Naive thymus-derived CD4-positive, alpha-beta T cell (primary cell): ENCODE measurements around the gene PLVAP. TPM values are rescaled to one million over a fixed set of nuclear protein-coding genes. Genes with fewer than 3 reads are reported as not detected.

Experiments used
- ATAC-seq: fragments of 150-1000 bp; cut with Tn5 transposase; 2 replicates; pipeline ENCODE4 v1.10.0; 2021; ENCODE audit warnings: mild to moderate bottlenecking, moderate library complexity
- CTCF ChIA-PET: fragments of 350-600 bp; sonication (Branson Sonifier 250); formaldehyde crosslinking; loops from one replicate; lab custom pipeline; 2021; ENCODE audit warnings: antibody characterized with exemption; lab: Charles Lee
- POLR2A ChIA-PET: fragments of 350-600 bp; sonication (Branson Sonifier 250); formaldehyde crosslinking; loops from one replicate; lab custom pipeline; 2021; ENCODE audit warnings: antibody characterized with exemption, inconsistent platforms; lab: Charles Lee
- DNase-seq, 9 donors: peaks; one replicate each; pipeline versions ENCODE4 v3.0.0 to v3.0.0-alpha.2; 2020 to 2022; ENCODE audit warnings: mixed read lengths in 1 of 9
- H3K27ac ChIP-seq: one replicate; pipeline ENCODE4 v1.7.0; 2013; ENCODE audit warnings: mild to moderate bottlenecking, low read depth, low read length, moderate library complexity
- H3K27me3 ChIP-seq, 2 donors: one replicate each; pipeline ENCODE4 v1.7.0; 2013; ENCODE audit warnings: low read length in 2 of 2, mild to moderate bottlenecking in 2 of 2, moderate library complexity in 2 of 2; ENCODE audit not compliant: control insufficient read depth in 2 of 2, insufficient read depth in 2 of 2
- H3K36me3 ChIP-seq, 3 experiments: 1 replicate in 2 of 3; 2 replicates in 1 of 3; pipeline ENCODE4 v1.7.0; 2013; ENCODE audit warnings: low read length in 3 of 3, mild to moderate bottlenecking in 3 of 3, moderate library complexity in 1 of 3; ENCODE audit not compliant: insufficient read depth in 3 of 3, control insufficient read depth in 2 of 3
- H3K4me1 ChIP-seq, 2 donors: one replicate each; pipeline ENCODE4 v1.7.0; 2013; ENCODE audit warnings: low read length in 2 of 2, mild to moderate bottlenecking in 2 of 2, moderate library complexity in 1 of 2; ENCODE audit not compliant: control insufficient read depth in 2 of 2, insufficient read depth in 2 of 2
- H3K4me3 ChIP-seq: 2 replicates; pipeline ENCODE4 v1.7.0; 2013; ENCODE audit warnings: mild to moderate bottlenecking, low read length
- H3K9me3 ChIP-seq, 3 experiments: 1 replicate in 2 of 3; 2 replicates in 1 of 3; pipeline ENCODE4 v1.7.0; 2013; ENCODE audit warnings: low read length in 3 of 3; ENCODE audit not compliant: control insufficient read depth in 2 of 3
- H3K27ac Mint-ChIP-seq, 9 donors: one replicate each; pipeline ENCODE4 v1.8.0; 2020 to 2022; ENCODE audit warnings: mixed read lengths in 9 of 9, mild to moderate bottlenecking in 8 of 9, moderate library complexity in 5 of 9, inconsistent platforms in 2 of 9
- H3K27me3 Mint-ChIP-seq, 5 donors: one replicate each; pipeline ENCODE4 v1.8.0; 2021 to 2022; ENCODE audit warnings: mixed read lengths in 5 of 5, mild to moderate bottlenecking in 1 of 5
- H3K36me3 Mint-ChIP-seq, 5 donors: one replicate each; pipeline ENCODE4 v1.8.0; 2020 to 2022; ENCODE audit warnings: mixed read lengths in 5 of 5, mild to moderate bottlenecking in 3 of 5, inconsistent platforms in 1 of 5
- H3K4me1 Mint-ChIP-seq, 7 donors: one replicate each; pipeline ENCODE4 v1.8.0; 2020 to 2022; ENCODE audit warnings: mixed read lengths in 7 of 7, mild to moderate bottlenecking in 3 of 7, inconsistent platforms in 1 of 7
- H3K4me3 Mint-ChIP-seq, 10 donors: one replicate each; pipeline ENCODE4 v1.8.0; 2020 to 2022; ENCODE audit warnings: mild to moderate bottlenecking in 10 of 10, mixed read lengths in 10 of 10, moderate library complexity in 6 of 10, inconsistent platforms in 2 of 10
- H3K9me3 Mint-ChIP-seq, 11 donors: one replicate each; pipeline ENCODE4 v1.8.0; 2020 to 2022; ENCODE audit warnings: mixed read lengths in 11 of 11, mild to moderate bottlenecking in 4 of 11, inconsistent platforms in 1 of 11, moderate library complexity in 1 of 11
- intact Hi-C, 2 donors: fragments of 100-400 bp; cut with micrococcal nuclease; formaldehyde crosslinking; loops; one replicate each; pipeline ENCODE4 v1.15.1; 2023
- polyA plus RNA-seq, 2 donors: library from polyadenylated mRNA; unstranded; fragments of 300-500 nt; fragmentation: Illumina TruSeq; gene quantifications; one replicate each; pipeline ENCODE4 v1.2.3, GENCODE V29; 2021
- total RNA-seq, 6 experiments: library from RNA in 5 of 6; stranded (reverse) in 5 of 6; gene quantifications; 1 replicate in 5 of 6; 2 replicates in 1 of 6; pipeline ENCODE4 v1.2.3 and lab custom pipeline; 2021 to 2026

Gene PLVAP
- total and polyA plus RNA-seq, 7 experiments from 2014 or later, result 0.24 to 0.43 (median 0.42) TPM; not detected in 4

DNA sequence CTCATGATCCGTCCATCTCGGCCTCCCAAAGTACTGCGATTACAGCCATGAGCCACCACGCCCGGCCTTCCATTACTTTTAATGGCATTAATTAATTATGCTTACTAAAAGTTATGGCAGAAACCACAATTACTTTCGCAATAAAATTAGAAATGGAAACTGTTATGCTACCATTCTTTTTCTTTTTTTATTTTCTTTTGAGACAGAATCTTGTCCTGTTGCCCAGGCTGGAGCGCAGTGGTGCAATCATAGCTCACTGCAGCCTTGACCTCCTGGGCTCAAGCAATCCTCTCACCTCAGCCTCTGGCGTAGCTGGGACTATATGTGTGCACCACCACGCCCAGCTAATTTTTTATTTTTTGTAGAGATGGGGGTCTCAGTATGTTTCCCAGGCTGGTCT lies 32.8 kb upstream of the PLVAP start:
- no peak overlapping the region for H3K27ac ChIP-seq
- peak overlapping the region in 1 of 9 donors; percentile 13 for H3K27ac Mint-ChIP-seq
- POLR2A ChIA-PET, result no interaction called here
- no peak overlapping the region for H3K4me3 ChIP-seq
- peaks cover 0 to 4% of the 10 kb centered on the region in 2 donors for H3K4me1 ChIP-seq
- H3K27me3 Mint-ChIP-seq, result no peaks in the 10 kb centered on the region
- DNase-seq (no peak), ATAC-seq (no peak)
- no peaks in the 10 kb centered on the region for H3K27me3 ChIP-seq
- H3K4me3 Mint-ChIP-seq, result peak overlapping the region in 2 of 10 donors; percentile 1 to 35
- peaks cover 26 to 43% (median 28%) of the 10 kb centered on the region in 7 donors for H3K4me1 Mint-ChIP-seq
- H3K36me3 Mint-ChIP-seq, result peaks cover 0 to 19% (median 6%) of the 10 kb centered on the region in 5 donors
- peaks cover 0 to 31% (median 0%) of the 10 kb centered on the region in 3 experiments for H3K36me3 ChIP-seq
- H3K9me3 ChIP-seq, result no peaks in the 10 kb centered on the region
- intact Hi-C loops, result loop anchor here (5.0 kb wide), 3 partner anchors 73 to 103 kb away; partner anchors contain the start of genes DDA1 (in 1 of the 2), GTPBP3 (in 1 of the 2), MRPL34 (in 1 of the 2) and PGLS (in 1 of the 2)
- no peaks in the 10 kb centered on the region for H3K9me3 Mint-ChIP-seq
- CTCF ChIA-PET, result interaction anchor here (0.6 to 0.8 kb wide), 2 partner anchors 11 to 143 kb away, joined by 3 to 4 read pairs; partner anchors contain the start of gene BABAM1

DNA sequence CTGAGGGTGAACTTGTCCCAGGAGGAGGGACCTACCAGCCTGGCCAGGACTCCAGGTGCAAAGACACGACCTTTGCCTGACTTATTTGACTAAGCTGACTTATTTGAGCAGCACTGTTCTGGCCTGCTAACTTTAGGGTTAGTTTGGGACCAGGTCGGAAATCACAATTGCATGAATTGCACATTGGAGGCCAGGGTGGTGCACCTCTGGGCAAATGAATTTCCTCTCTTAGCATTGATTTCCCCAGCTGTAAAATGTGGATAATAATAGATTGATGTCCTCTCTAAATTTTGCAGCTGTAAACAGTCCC lies 29.7 kb upstream of the PLVAP start:
- intact Hi-C loops, result loop anchor here (5.0 kb wide), 3 partner anchors 70 to 105 kb away; partner anchors contain the start of genes DDA1 (in 1 of the 2), GTPBP3 (in 1 of the 2), MRPL34 (in 1 of the 2) and PGLS (in 1 of the 2)

DNA sequence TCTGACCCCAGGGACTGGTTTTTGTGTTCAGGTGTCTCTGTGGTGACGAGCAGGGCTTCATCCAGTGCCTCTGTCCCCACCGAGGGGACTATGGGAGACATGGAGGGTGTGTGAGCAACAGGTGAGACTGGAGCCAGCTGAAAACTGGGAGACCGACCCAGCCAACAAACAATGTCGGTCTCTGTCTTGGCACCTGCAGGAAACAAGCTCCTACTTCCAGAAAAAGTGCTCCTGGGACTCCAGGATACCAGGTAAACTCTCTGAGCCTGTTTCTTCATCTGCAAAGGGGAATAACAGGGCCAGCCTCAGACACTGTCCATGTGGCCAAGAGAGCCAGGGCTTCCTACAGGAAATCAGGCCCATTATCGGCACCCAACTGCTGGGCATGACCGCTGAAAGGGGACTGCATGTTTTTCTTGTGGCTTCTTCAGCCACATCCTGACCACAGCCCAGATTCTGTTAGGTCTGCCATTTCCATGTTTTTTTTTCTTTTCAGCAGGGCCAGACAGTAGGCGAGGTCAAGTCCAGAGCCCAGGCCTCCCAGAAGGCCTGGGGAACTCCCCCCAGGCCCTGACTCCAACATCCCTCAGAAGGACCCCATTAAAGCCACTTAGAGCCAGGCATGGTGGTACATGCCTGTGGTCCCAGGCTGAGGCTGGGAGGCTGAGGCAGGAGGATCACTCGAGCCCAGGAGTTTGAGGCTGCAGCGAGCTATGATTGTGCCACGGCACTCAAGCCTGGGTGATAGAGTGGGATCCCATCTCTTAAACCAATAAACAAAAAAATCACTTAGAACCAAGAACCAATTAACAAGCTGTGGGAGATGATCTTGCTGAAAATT lies 29.1 kb upstream of the PLVAP start:
- Histone ChIP-seq H3K36me3 (peaks cover 0 to 15% (median 0%) of the 10 kb centered on the region in 3 experiments), H3K4me1 (peaks cover 0 to 12% of the 10 kb centered on the region in 2 donors), H3K9me3 (no peaks in the 10 kb centered on the region), H3K27me3 (no peaks in the 10 kb centered on the region), H3K27ac (peak overlapping the region; percentile 83), H3K4me3 (peak overlapping the region; percentile 81)
- no peaks in the 10 kb centered on the region for H3K9me3 Mint-ChIP-seq
- H3K27ac Mint-ChIP-seq, result peak overlapping the region; percentile 81 to 98 (median 88)
- peaks cover 20 to 47% (median 35%) of the 10 kb centered on the region in 7 donors for H3K4me1 Mint-ChIP-seq
- DNase-seq (no peak), ATAC-seq (peak; percentile 14)
- intact Hi-C loops, result loop anchor here (5.0 kb wide), 3 partner anchors 69 to 106 kb away; partner anchors contain the start of genes DDA1 (in 1 of the 2), GTPBP3 (in 1 of the 2), MRPL34 (in 1 of the 2) and PGLS (in 1 of the 2)
- POLR2A ChIA-PET, result interaction anchor here (0.5 to 4.7 kb wide), 4 partner anchors 13 to 1514 kb away, joined by 3 to 33 read pairs (median 4); partner anchors contain the start of gene MVB12A
- CTCF ChIA-PET, result interaction anchor here (0.6 to 1.9 kb wide), 7 partner anchors 11 to 592 kb away, joined by 3 to 7 read pairs (median 3); partner anchors contain the start of gene MVB12A
- peaks cover 0 to 2% (median 0%) of the 10 kb centered on the region in 5 donors for H3K27me3 Mint-ChIP-seq
- peaks cover 0 to 23% (median 0%) of the 10 kb centered on the region in 5 donors for H3K36me3 Mint-ChIP-seq
- peak overlapping the region; percentile 80 to 98 (median 95) for H3K4me3 Mint-ChIP-seq

More for the DNA sequence above, 29.7 kb upstream of the PLVAP start:
- no peak for DNase-seq
- Mint-ChIP-seq H3K4me1 (peaks cover 20 to 47% (median 35%) of the 10 kb centered on the region in 7 donors), H3K27ac (peak overlapping the region; percentile 81 to 96 (median 88)), H3K9me3 (no peaks in the 10 kb centered on the region), H3K27me3 (no peaks in the 10 kb centered on the region), H3K36me3 (peaks cover 0 to 20% (median 0%) of the 10 kb centered on the region in 5 donors), H3K4me3 (peak overlapping the region; percentile 80 to 98 (median 95))
- CTCF ChIA-PET, result interaction anchor here (0.6 to 1.9 kb wide), 6 partner anchors 11 to 591 kb away, joined by 3 to 7 read pairs (median 4); partner anchors contain the start of gene MVB12A
- no peaks in the 10 kb centered on the region for H3K27me3 ChIP-seq
- ATAC-seq, result no peak
- peak overlapping the region; percentile 83 for H3K27ac ChIP-seq
- peak overlapping the region; percentile 81 for H3K4me3 ChIP-seq
- H3K4me1 ChIP-seq, result peaks cover 0 to 12% of the 10 kb centered on the region in 2 donors
- peaks cover 0 to 14% (median 0%) of the 10 kb centered on the region in 3 experiments for H3K36me3 ChIP-seq
- POLR2A ChIA-PET, result interaction anchor here (1.1 to 4.7 kb wide), 3 partner anchors 12 to 116 kb away, joined by 3 to 33 read pairs (median 4); partner anchors contain the start of gene MVB12A
- no peaks in the 10 kb centered on the region for H3K9me3 ChIP-seq

DNA sequence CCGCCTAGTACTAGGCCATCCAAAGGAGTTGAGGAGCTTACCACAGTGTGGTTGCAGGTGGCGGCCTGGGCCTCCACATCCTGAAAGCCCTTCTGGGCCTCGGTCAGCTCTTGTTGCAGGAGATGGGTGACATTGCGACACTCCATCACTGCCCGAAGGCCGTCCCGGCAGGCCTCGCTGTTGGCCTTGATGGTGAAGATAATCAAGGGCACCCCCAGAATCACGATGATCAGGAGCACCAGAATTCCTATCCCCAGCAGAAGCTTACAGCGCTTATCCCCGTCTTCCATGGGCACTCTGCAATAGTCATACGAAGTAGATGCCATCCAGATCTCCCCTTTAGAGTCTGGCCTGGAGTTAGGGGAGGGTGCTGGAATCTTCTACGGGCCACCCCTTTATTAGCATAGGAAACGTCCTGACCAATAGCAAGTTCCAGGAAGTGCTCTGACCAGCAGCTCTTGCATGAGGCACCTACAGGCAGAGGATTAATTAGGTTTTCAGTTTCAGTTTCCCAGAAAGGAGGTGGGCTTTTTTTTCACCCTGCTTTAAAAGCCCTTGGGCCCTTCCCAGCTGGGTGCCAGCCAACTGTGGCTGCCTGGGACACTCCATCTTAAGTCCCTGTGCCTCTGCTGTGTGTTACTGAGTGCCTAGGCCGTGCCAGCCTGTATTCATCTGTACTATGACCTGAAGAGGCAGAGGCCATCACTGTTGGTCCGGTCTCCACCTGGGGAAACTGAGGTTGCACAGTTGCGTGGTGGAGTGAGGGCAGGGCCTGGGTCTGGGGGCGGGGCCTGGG lies 28.3 kb upstream of the PLVAP start, which contains the start of gene BST2:
TSS of gene BST2 (minus strand) at position 381 of the 796 bp plus-strand sequence. CDS start at position 326, 55 bp downstream.
- ChIA-PET POLR2A (interaction anchor here (0.5 to 4.7 kb wide), 7 partner anchors 10 to 1513 kb away, joined by 3 to 33 read pairs (median 3); partner anchors contain the start of gene MVB12A), CTCF (interaction anchor here (0.6 to 1.9 kb wide), 3 partner anchors 14 to 442 kb away, joined by 3 to 7 read pairs (median 3); partner anchors contain the start of genes JAK3 and MVB12A)
- peak in 6 of 9 donors; percentile 20 to 69 (median 50) for DNase-seq
- H3K27me3 ChIP-seq, result no peaks in the 10 kb centered on the region
- intact Hi-C loops, result loop anchor here (1.0 to 5.0 kb wide), 7 partner anchors 10 to 107 kb away; partner anchors contain the start of genes DDA1 (in 1 of the 2), GTPBP3 (in 1 of the 2), MRPL34 (in 1 of the 2) and MVB12A (in 1 of the 2)
- peaks cover 20 to 47% (median 35%) of the 10 kb centered on the region in 7 donors for H3K4me1 Mint-ChIP-seq
- H3K9me3 Mint-ChIP-seq, result no peaks in the 10 kb centered on the region
- peak within 1 kb of the TSS; percentile 81 for H3K4me3 ChIP-seq
- H3K36me3 ChIP-seq, result peaks cover 0 to 15% (median 0%) of the 10 kb centered on the region in 3 experiments
- H3K4me3 Mint-ChIP-seq, result peak within 1 kb of the TSS; percentile 80 to 98 (median 95)
- peaks cover 0 to 2% (median 0%) of the 10 kb centered on the region in 5 donors for H3K27me3 Mint-ChIP-seq
- H3K9me3 ChIP-seq, result no peaks in the 10 kb centered on the region
- H3K27ac Mint-ChIP-seq, result peak within 1 kb of the TSS; percentile 81 to 98 (median 88)
- peak within 1 kb of the TSS; percentile 83 for H3K27ac ChIP-seq
- peak; percentile 90 for ATAC-seq
- H3K36me3 Mint-ChIP-seq, result peaks cover 0 to 26% (median 0%) of the 10 kb centered on the region in 5 donors
- H3K4me1 ChIP-seq, result peaks cover 0 to 12% of the 10 kb centered on the region in 2 donors

DNA sequence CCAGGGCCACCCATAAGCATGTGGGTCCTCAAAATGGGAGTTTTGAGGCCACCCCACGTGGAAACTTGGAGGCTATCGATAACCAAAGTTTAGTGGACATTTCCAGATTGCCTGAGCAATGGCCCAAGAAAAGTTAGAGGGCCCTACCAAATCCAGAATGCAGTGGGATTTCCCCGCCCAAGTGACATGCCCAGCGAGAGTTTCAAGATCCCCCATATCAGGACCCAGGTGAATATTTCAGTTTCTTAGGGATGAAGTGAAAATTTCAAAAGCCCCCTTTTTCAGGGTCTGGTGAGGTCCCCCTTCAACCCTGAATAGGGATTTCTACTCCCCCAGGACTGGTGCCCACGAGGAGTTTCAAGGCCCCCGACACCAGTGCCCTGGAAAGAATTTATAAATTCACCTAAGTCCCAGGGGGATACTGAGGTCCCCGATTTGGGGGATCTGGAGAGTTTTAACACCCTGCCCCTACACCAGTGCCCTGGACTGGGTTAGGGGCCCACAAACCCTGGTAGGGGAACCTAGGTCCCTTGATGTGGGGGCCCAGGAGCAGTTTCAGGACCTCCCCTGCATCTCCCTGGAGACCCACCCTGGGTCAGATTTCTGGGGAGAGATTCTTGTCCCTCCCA lies 27.6 kb upstream of the PLVAP start:
- Histone ChIP-seq H3K4me3 (peak overlapping the region; percentile 81), H3K27me3 (no peaks in the 10 kb centered on the region), H3K9me3 (no peaks in the 10 kb centered on the region), H3K36me3 (peaks cover 0 to 15% (median 0%) of the 10 kb centered on the region in 3 experiments), H3K27ac (peak overlapping the region; percentile 83), H3K4me1 (peaks cover 0 to 12% of the 10 kb centered on the region in 2 donors)
- POLR2A ChIA-PET, result interaction anchor here (0.7 to 4.7 kb wide), 7 partner anchors 10 to 328 kb away, joined by 3 to 33 read pairs (median 4); partner anchors contain the start of gene MVB12A
- DNase-seq, result no peak
- H3K27me3 Mint-ChIP-seq, result peaks cover 0 to 2% (median 0%) of the 10 kb centered on the region in 5 donors
- peaks cover 20 to 47% (median 35%) of the 10 kb centered on the region in 7 donors for H3K4me1 Mint-ChIP-seq
- peak overlapping the region; percentile 80 to 98 (median 95) for H3K4me3 Mint-ChIP-seq
- intact Hi-C loops, result loop anchor here (1.0 to 5.0 kb wide), 7 partner anchors 9 to 108 kb away; partner anchors contain the start of genes DDA1 (in 1 of the 2), GTPBP3 (in 1 of the 2), MRPL34 (in 1 of the 2) and MVB12A (in 1 of the 2)
- peaks cover 0 to 26% (median 0%) of the 10 kb centered on the region in 5 donors for H3K36me3 Mint-ChIP-seq
- no peaks in the 10 kb centered on the region for H3K9me3 Mint-ChIP-seq
- no peak for ATAC-seq
- CTCF ChIA-PET, result interaction anchor here (1.0 kb wide), 1 partner anchor 16 kb away, joined by 3 read pairs; no protein-coding TSS in a partner anchor
- peak overlapping the region; percentile 81 to 98 (median 88) for H3K27ac Mint-ChIP-seq
